ENCODE results near the gene ZNF385B. TPM values are rescaled to one million over a fixed set of nuclear protein-coding genes. Genes with fewer than 3 reads are reported as not detected.

Gene ZNF385B
- total RNA-seq, 1 experiment from 2014 or later: 2.2 TPM

- Mint-ChIP-seq H3K36me3 (no peaks in the 10 kb centered on the region), H3K27me3 (ENCODE audit: low read depth) (peaks cover 78% of the 10 kb centered on the region), H3K4me1 (peaks cover 36% of the 10 kb centered on the region), H3K4me3 (no peak overlapping the region), H3K27ac (no peak overlapping the region), H3K9me3 (no peaks in the 10 kb centered on the region)
- TF ChIP-seq ZNF416 (CRISPR knock-in tag; IDR thresholded peaks at IDR 0.05) (no peak), RELA (CRISPR knock-in tag; IDR thresholded peaks at IDR 0.05; ENCODE audit: borderline replicate concordance) (no peak), ZNF317 (CRISPR knock-in tag; IDR thresholded peaks at IDR 0.05; ENCODE audit: borderline replicate concordance, low read depth) (no peak), ETV6 (CRISPR knock-in tag; IDR thresholded peaks at IDR 0.05) (no peak), ARID4B (CRISPR knock-in tag; IDR thresholded peaks at IDR 0.05; ENCODE audit: borderline replicate concordance) (no peak), ZNF396 (CRISPR knock-in tag; IDR thresholded peaks at IDR 0.05; ENCODE audit: borderline replicate concordance) (no peak), ZNF425 (CRISPR knock-in tag; conservative IDR thresholded peaks at IDR 0.05) (no peak), AFF4 (CRISPR knock-in tag; IDR thresholded peaks at IDR 0.05; ENCODE audit: borderline replicate concordance) (no peak), FOXP4 (CRISPR knock-in tag; IDR thresholded peaks at IDR 0.05) (no peak), NFYB (CRISPR knock-in tag; conservative IDR thresholded peaks at IDR 0.05; ENCODE audit: low read depth) (no peak), NR2C2 (CRISPR knock-in tag; IDR thresholded peaks at IDR 0.05) (no peak), TCF7 (CRISPR knock-in tag; IDR thresholded peaks at IDR 0.05; ENCODE audit: low read depth) (no peak), E2F1 (CRISPR knock-in tag; IDR thresholded peaks at IDR 0.05) (no peak), GTF2I (CRISPR knock-in tag; conservative IDR thresholded peaks at IDR 0.05) (no peak), RORB (CRISPR knock-in tag; IDR thresholded peaks at IDR 0.05) (no peak), SMAD4 (CRISPR knock-in tag; IDR thresholded peaks at IDR 0.05) (no peak), TEAD1 (CRISPR knock-in tag; IDR thresholded peaks at IDR 0.05) (no peak)
- TF ChIP-seq, protein P1, sequence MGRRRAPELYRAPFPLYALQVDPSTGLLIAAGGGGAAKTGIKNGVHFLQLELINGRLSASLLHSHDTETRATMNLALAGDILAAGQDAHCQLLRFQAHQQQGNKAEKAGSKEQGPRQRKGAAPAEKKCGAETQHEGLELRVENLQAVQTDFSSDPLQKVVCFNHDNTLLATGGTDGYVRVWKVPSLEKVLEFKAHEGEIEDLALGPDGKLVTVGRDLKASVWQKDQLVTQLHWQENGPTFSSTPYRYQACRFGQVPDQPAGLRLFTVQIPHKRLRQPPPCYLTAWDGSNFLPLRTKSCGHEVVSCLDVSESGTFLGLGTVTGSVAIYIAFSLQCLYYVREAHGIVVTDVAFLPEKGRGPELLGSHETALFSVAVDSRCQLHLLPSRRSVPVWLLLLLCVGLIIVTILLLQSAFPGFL (CRISPR knock-in tag; IDR thresholded peaks at IDR 0.05; ENCODE audit: borderline replicate concordance): no peak
- DNase-seq (ENCODE audit: low spot score) (no peak), ATAC-seq (no peak)
- ChIA-PET CTCF (no interaction called here), POLR2A (no interaction called here)
Observed at GRCh38 chr2:179546656-179547055, 314.8 kb downstream of the ZNF385B start.
